ENCODE measurements around the gene MASTL. TPM values are rescaled to one million over a fixed set of nuclear protein-coding genes. Genes with fewer than 3 reads are reported as not detected.
A peak's percentile ranks its signal among the peaks of the same experiment; 100 is the strongest.

Gene MASTL
- total RNA-seq, 4 donors from 2014 or later = 3.8 to 13.8 (median 7.5) TPM

DNA sequence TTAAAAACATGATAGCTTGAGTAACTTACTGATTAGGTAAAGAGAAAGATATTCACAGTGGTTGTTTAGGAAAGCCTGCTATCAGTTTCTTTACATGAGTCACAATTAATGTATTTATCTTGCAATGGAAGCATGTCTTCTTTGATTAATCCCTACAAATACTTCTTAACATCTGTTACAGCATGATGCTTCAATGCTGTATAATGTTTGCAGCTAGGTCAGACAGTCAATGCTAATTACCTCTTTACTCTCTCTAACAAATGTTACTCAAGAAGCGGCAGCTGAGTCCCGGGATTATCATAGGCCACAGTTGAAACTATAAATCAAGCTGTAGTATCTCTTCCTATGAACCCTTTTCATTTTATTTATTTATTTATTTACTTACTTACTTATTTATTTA lies 52.2 kb downstream of the MASTL start:
- H3K36me3 ChIP-seq = peaks cover 0 to 100% (median 36%) of the 10 kb centered on the region in 3 donors
- intact Hi-C loops (cut with DNase I) = no loop called here
- no peaks in the 10 kb centered on the region for H3K27me3 ChIP-seq
- H3K4me1 ChIP-seq = no peaks in the 10 kb centered on the region
- 96 to 100% methylated on average over 2 of the region's 2 CpGs for WGBS, 2 donors
- DNase-seq = no peak
- no peak for TF ChIP-seq POLR2A (IDR thresholded peaks at IDR 0.05)
- TF ChIP-seq, protein P1, sequence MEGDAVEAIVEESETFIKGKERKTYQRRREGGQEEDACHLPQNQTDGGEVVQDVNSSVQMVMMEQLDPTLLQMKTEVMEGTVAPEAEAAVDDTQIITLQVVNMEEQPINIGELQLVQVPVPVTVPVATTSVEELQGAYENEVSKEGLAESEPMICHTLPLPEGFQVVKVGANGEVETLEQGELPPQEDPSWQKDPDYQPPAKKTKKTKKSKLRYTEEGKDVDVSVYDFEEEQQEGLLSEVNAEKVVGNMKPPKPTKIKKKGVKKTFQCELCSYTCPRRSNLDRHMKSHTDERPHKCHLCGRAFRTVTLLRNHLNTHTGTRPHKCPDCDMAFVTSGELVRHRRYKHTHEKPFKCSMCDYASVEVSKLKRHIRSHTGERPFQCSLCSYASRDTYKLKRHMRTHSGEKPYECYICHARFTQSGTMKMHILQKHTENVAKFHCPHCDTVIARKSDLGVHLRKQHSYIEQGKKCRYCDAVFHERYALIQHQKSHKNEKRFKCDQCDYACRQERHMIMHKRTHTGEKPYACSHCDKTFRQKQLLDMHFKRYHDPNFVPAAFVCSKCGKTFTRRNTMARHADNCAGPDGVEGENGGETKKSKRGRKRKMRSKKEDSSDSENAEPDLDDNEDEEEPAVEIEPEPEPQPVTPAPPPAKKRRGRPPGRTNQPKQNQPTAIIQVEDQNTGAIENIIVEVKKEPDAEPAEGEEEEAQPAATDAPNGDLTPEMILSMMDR (IDR thresholded peaks at IDR 0.05) = no peak
- no peak overlapping the region for H3K27ac ChIP-seq
- no peaks in the 10 kb centered on the region for H3K9me3 ChIP-seq
- H3K4me3 ChIP-seq = no peak overlapping the region

DNA sequence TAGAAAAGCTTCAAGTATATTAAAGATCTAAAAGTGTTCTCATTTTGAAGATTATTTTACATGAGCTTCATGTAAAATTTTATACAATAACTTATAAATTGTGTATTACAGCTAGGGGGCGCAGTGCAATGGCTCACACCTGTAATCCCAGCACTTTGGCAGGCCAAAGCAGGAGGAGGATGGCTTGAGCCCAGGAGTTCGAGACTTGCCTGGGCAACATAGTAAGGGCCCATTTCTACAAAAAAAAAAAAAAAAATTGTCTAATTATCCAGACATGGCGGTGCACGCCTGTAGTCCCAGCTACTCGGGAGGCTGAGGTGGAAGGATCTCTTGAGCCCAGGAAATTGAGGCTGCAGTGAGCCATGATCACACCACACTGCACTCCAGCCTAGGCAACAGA lies 68.8 kb downstream of the MASTL start:
- intact Hi-C loops (cut with DNase I) = loop anchor here (10.0 kb wide), 1 partner anchor 141 kb away; no protein-coding TSS in a partner anchor
- WGBS, 2 donors = 75 to 76% methylated on average over 5 of the region's 5 CpGs
- Histone ChIP-seq H3K9me3 (no peaks in the 10 kb centered on the region), H3K4me3 (no peak overlapping the region), H3K36me3 (peaks cover 0 to 84% (median 11%) of the 10 kb centered on the region in 3 donors), H3K27ac (no peak overlapping the region), H3K4me1 (no peaks in the 10 kb centered on the region), H3K27me3 (no peaks in the 10 kb centered on the region)
- no peak for DNase-seq
- no peak for TF ChIP-seq POLR2A (IDR thresholded peaks at IDR 0.05)
- TF ChIP-seq, protein P1 (IDR thresholded peaks at IDR 0.05) = peak in 5 of 6 experiments; percentile 40 to 67 (median 58)

DNA sequence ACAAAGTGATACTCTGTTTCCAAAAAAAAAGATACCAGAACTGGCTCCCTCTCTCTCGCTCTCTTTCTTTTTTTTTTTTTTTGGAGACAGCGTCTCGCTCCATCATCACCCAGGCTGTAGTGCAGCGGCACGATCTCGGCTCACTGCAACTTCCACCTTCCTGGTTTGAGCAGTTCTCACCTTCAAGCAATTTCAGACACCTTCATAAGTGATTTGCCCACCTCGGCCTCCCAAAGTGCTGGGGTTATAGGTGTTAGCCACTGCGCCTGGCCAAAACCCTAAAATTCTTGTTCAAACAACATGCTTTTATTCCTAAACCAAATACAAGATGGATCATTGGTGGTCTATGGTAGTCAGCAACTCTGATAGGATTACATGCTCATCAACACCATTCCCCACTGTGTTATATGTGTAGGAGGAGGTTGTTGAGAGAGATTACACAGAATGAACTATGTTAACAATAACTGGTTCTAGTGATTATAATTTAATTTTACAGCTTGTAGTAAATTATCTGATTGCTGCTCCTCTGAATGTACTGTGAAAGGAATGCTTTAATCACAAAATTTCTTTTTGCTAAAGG lies 69.9 kb downstream of the MASTL start:
- Histone ChIP-seq H3K27me3 (no peaks in the 10 kb centered on the region), H3K4me1 (no peaks in the 10 kb centered on the region), H3K36me3 (peaks cover 0 to 84% (median 5%) of the 10 kb centered on the region in 3 donors), H3K27ac (no peak overlapping the region), H3K4me3 (no peak overlapping the region), H3K9me3 (no peaks in the 10 kb centered on the region)
- intact Hi-C loops (cut with DNase I) = loop anchor here (10.0 kb wide), 1 partner anchor 140 kb away; no protein-coding TSS in a partner anchor
- no peak for DNase-seq
- 70 to 72% methylated on average over 8 of the region's 8 CpGs for WGBS, 2 donors
- no peak for TF ChIP-seq POLR2A (IDR thresholded peaks at IDR 0.05)
- TF ChIP-seq, protein P1 (IDR thresholded peaks at IDR 0.05) = no peak

DNA sequence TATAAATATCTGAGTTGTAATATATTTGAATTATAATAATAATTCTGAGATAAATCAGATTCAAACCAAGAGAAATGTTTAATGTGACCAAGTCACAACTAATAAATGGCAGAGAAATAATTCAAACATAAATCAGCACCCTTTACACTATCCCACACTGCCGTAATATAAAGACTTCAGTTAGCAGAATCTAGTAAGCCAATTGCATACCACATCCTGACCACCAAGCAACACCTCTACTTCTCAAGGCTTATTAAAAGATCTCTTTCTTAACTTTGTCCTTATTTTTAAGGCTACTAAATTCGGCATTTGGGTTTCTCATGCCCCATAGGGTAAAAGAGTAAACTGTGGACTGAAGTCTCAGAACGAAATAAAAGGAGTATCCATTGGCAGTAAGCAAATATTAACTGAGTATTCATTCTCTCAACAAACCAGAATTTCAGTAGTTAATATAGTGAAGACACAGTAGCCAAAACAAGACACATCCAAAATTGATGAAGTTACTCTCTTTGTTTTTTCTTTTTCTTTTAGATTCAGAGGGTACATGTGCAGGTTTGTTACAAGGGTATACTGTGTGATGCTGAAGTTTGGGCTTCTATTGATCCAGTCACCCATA lies 70.6 kb downstream of the MASTL start:
- Histone ChIP-seq H3K27ac (no peak overlapping the region), H3K9me3 (no peaks in the 10 kb centered on the region), H3K4me3 (no peak overlapping the region), H3K36me3 (peaks cover 0 to 84% (median 10%) of the 10 kb centered on the region in 3 donors), H3K27me3 (no peaks in the 10 kb centered on the region), H3K4me1 (no peaks in the 10 kb centered on the region)
- intact Hi-C loops (cut with DNase I) = loop anchor here (10.0 kb wide), 1 partner anchor 139 kb away; no protein-coding TSS in a partner anchor
- no peak for DNase-seq
- WGBS, 2 donors = 52 to 53% methylated on average over 3 of the region's 3 CpGs
- TF ChIP-seq POLR2A (IDR thresholded peaks at IDR 0.05) = no peak
- TF ChIP-seq, protein P1 (IDR thresholded peaks at IDR 0.05) = no peak

DNA sequence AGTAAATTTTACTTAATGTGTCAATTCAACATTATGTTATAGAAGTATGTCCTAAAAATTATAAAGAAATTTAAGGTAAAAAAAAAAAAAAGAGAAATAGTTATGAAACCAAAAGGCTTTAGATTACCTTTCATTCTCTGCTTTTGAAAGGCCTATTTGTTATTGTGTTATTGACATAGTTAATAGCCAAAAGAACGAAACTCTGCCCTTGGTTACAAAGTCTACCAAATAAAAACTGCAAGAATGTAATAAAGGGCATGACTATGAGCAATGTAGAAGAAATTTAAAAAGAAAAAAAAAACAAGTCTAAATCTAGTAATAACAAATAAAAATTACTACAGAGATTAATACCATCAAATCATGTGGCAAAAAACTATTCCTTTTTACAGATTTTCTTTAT lies 74.9 kb downstream of the MASTL start:
- WGBS, 2 donors = 86 to 100% methylated on average over 1 of the region's 1 CpG
- Histone ChIP-seq H3K4me3 (no peak overlapping the region), H3K4me1 (no peaks in the 10 kb centered on the region), H3K27me3 (no peaks in the 10 kb centered on the region), H3K9me3 (no peaks in the 10 kb centered on the region), H3K36me3 (peaks cover 0 to 74% (median 6%) of the 10 kb centered on the region in 3 donors), H3K27ac (no peak overlapping the region)
- no peak for DNase-seq
- TF ChIP-seq POLR2A (IDR thresholded peaks at IDR 0.05) = no peak
- TF ChIP-seq, protein P1 (IDR thresholded peaks at IDR 0.05) = no peak
- intact Hi-C loops (cut with DNase I) = no loop called here

All from esophagus squamous epithelium (tissue), 5 donors.